Natural killer cell (primary cell): ENCODE data around the gene RNF212B. TPM values are rescaled to one million over a fixed set of nuclear protein-coding genes. Genes with fewer than 3 reads are reported as not detected.

Experiments used
- ATAC-seq, 3 donors: fragments of 150-1000 bp in 2 of 3; fragments of 200-7000 bp in 1 of 3; cut with Tn5 transposase; 1 replicate in 1 of 3; 2 replicates in 2 of 3; pipeline ENCODE4 v1.10.0; 2021; ENCODE audit warnings: mild to moderate bottlenecking in 2 of 3, moderate library complexity in 2 of 3
- DNase-seq, 2 donors: peaks; one replicate each; pipeline versions ENCODE4 v3.0.0 to v3.0.0-alpha.2; 2013 to 2021; ENCODE audit warnings: mixed read lengths in 1 of 2
- H3K27ac ChIP-seq: one replicate; pipeline ENCODE4 v1.5.1; 2013; ENCODE audit warnings: mild to moderate bottlenecking, low read length
- H3K27me3 ChIP-seq: one replicate; pipeline ENCODE4 v1.6.1; 2013; ENCODE audit warnings: low read length; ENCODE audit not compliant: control insufficient read depth, insufficient read depth
- H3K36me3 ChIP-seq: one replicate; pipeline ENCODE4 v1.6.1; 2013; ENCODE audit warnings: low read length; ENCODE audit not compliant: control insufficient read depth, insufficient read depth
- H3K4me1 ChIP-seq: one replicate; pipeline ENCODE4 v1.6.1; 2013; ENCODE audit warnings: low read length; ENCODE audit not compliant: control insufficient read depth, insufficient read depth
- H3K4me3 ChIP-seq: one replicate; pipeline ENCODE4 v1.5.1; 2013; ENCODE audit warnings: low read length
- H3K9me3 ChIP-seq: one replicate; pipeline ENCODE4 v1.6.1; 2013; ENCODE audit warnings: low read length; ENCODE audit not compliant: control insufficient read depth, insufficient read depth
- H3K27ac Mint-ChIP-seq, 2 donors: one replicate each; pipeline ENCODE4 v1.8.0; 2022; ENCODE audit warnings: mild to moderate bottlenecking in 2 of 2, mixed read lengths in 2 of 2, moderate library complexity in 1 of 2
- H3K27me3 Mint-ChIP-seq, 2 donors: one replicate each; pipeline ENCODE4 v1.8.0; 2022; ENCODE audit warnings: low read depth in 2 of 2, mixed read lengths in 2 of 2
- H3K36me3 Mint-ChIP-seq: one replicate; pipeline ENCODE4 v1.8.0; 2022; ENCODE audit warnings: mixed read lengths
- H3K4me1 Mint-ChIP-seq, 2 donors: one replicate each; pipeline ENCODE4 v1.8.0; 2022; ENCODE audit warnings: mixed read lengths in 2 of 2
- H3K4me3 Mint-ChIP-seq: one replicate; pipeline ENCODE4 v1.8.0; 2022; ENCODE audit warnings: mild to moderate bottlenecking, moderate library complexity, mixed read lengths
- H3K9me3 Mint-ChIP-seq, 2 donors: one replicate each; pipeline ENCODE4 v1.8.0; 2022; ENCODE audit warnings: mixed read lengths in 2 of 2
- CTCF ChIP-seq: fragments of 200-600 bp; IDR thresholded peaks from one replicate; pipeline ENCODE4 v1.8.0; 2022; ENCODE audit warnings: antibody characterized with exemption
- WGBS: methylation state at CpG from one replicate; pipeline ENCODE4 v1.1.7; 2013; ENCODE audit warnings: missing lambda C conversion rate; ENCODE audit not compliant: insufficient coverage; 5-methylcytosine and 5-hydroxymethylcytosine counted together
- intact Hi-C: fragments of 100-400 bp; cut with micrococcal nuclease; formaldehyde crosslinking; loops from one replicate; pipeline ENCODE4 v1.14.2; 2022
- total RNA-seq, 4 donors: library from RNA; stranded (reverse); fragments of 120-200 nt in 1 of 4; gene quantifications; one replicate each; pipeline versions ENCODE4 v1.2.3 to v1.2.4, GENCODE V29; 2013 to 2022

Gene RNF212B
- total RNA-seq, 3 donors from 2014 or later (not counting 1 experiment from before 2014, with no cell fraction given) = not detected

DNA sequence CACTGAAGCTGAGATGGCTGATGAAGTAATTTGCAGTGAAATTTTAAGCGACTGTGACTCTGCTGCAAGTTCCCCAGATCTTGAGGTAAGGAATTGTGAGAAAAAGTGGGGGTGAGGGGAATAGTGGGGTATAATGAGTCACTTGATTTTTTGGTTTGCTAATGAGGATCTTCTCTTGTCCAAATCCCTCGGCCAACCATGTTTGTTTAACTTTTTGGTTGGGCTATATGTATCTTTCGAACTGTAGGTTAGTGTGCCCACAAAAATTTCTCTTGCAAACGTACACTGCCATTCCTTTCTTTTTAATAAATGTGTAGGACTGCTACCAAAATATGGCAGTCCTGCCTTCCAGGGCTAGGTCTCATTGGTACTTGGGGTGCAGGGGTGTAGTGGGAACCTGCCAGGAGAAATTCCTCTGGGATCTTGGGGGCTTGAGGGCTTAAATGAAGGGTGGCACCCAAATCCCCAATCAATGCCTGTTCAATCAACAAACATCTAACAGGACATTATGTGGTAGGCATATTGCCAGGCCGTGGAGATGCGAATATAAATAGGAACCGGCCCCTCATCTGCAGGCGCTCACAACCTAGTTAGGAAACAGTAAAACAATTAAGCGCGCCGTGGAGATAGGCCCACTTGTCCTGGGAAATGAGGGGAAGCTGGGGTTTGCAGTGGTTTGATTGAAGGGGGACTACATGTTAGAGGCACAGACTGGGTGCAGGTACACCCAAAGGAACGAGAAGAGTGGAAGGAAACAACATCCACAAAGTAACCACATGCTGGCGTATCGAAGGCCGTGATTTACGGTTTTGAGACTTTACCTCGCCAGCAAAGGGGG, 82.2 kb downstream of the RNF212B start:
- intact Hi-C loops = loop anchor here (5.0 to 10.0 kb wide), 2 partner anchors 55 to 403 kb away; partner anchors contain the start of gene RBM23
- H3K27me3 Mint-ChIP-seq = no peaks in the 10 kb centered on the region

GRCh38 chr14:23320584-23321571, 83.1 kb downstream of the RNF212B start, which contains the start of gene PABPN1:
PABPN1 (plus strand) TSS chr14:23321457; CDS start chr14:23321470, 13 bp downstream.
- no peak for TF ChIP-seq CTCF
- no peaks in the 10 kb centered on the region for H3K9me3 ChIP-seq
- peak within 1 kb of the TSS; percentile 95 to 96 for H3K27ac Mint-ChIP-seq
- intact Hi-C loops = loop anchor here (1.0 to 10.0 kb wide), 6 partner anchors 20 to 404 kb away; partner anchors contain the start of genes ACIN1, C14orf119, HOMEZ and NGDN
- H3K27me3 Mint-ChIP-seq = no peaks in the 10 kb centered on the region
- no peaks in the 10 kb centered on the region for H3K9me3 Mint-ChIP-seq
- H3K36me3 Mint-ChIP-seq = no peaks in the 10 kb centered on the region
- peak; percentile 95 to 99 for DNase-seq
- H3K4me1 Mint-ChIP-seq = peaks cover 31 to 35% of the 10 kb centered on the region in 2 donors
- H3K4me3 Mint-ChIP-seq = peak within 1 kb of the TSS; percentile 92
- H3K27ac ChIP-seq = peak within 1 kb of the TSS; percentile 91
- ATAC-seq = peak; percentile 83 to 94 (median 85)
- H3K27me3 ChIP-seq = no peaks in the 10 kb centered on the region
- H3K36me3 ChIP-seq = peaks cover 25% of the 10 kb centered on the region
- WGBS = 2% methylated on average over 63 of the region's 63 CpGs
- peak within 1 kb of the TSS; percentile 66 for H3K4me3 ChIP-seq
- H3K4me1 ChIP-seq = peaks cover 23% of the 10 kb centered on the region

More for the DNA sequence above, 82.2 kb downstream of the RNF212B start:
- Histone ChIP-seq H3K4me1 (peaks cover 23% of the 10 kb centered on the region), H3K36me3 (peaks cover 21% of the 10 kb centered on the region), H3K9me3 (no peaks in the 10 kb centered on the region), H3K27ac (peak overlapping the region; percentile 87), H3K4me3 (peak overlapping the region; percentile 35), H3K27me3 (no peaks in the 10 kb centered on the region)
- Mint-ChIP-seq H3K27ac (peak overlapping the region; percentile 95 to 96), H3K4me1 (peaks cover 31 to 35% of the 10 kb centered on the region in 2 donors), H3K36me3 (no peaks in the 10 kb centered on the region), H3K9me3 (no peaks in the 10 kb centered on the region), H3K4me3 (peak overlapping the region; percentile 90)
- DNase-seq (no peak), ATAC-seq (no peak)
- WGBS = 66% methylated on average over 17 of the region's 17 CpGs
- TF ChIP-seq CTCF = no peak

DNA sequence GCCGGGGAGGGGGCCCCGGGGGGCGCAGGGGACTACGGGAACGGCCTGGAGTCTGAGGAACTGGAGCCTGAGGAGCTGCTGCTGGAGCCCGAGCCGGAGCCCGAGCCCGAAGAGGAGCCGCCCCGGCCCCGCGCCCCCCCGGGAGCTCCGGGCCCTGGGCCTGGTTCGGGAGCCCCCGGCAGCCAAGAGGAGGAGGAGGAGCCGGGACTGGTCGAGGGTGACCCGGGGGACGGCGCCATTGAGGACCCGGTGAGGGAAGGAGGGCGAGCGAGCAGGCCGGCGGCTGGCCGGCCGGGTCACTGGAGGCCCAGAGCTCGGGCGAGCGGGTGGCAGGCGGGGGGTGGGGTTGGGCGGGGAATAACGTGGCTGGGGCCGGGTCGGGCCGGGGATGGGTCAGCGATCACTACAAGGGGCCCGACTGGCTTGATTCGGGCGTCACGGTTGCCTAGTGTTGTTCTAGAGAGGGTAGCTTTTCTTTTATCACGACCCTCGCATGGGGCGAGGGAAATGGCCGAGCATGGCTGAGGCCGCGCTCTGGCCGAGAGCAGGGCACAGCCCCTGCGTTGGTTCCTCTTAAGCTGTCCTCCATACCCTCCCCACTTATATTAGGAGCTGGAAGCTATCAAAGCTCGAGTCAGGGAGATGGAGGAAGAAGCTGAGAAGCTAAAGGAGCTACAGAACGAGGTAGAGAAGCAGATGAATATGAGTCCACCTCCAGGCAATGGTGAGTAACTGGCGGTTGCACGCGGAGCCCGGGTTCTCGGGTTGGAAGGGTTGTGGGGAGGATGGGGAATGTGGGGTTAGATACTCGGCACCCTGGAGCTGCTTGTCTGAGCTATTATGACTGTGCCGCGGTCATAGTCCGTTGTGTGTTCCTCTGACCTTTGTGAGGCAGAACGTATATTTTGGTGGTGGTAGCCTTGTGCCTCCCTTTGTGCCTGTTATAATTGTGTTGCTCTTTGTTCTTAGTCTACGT, 84.1 kb downstream of the RNF212B start:
- DNase-seq = peak; percentile 40 to 63
- under 1% methylated on average over 55 of the region's 64 CpGs for WGBS
- H3K36me3 Mint-ChIP-seq = no peaks in the 10 kb centered on the region
- peak overlapping the region; percentile 92 for H3K4me3 Mint-ChIP-seq
- H3K4me1 Mint-ChIP-seq = peaks cover 31 to 35% of the 10 kb centered on the region in 2 donors
- Histone ChIP-seq H3K27me3 (no peaks in the 10 kb centered on the region), H3K36me3 (peaks cover 28% of the 10 kb centered on the region), H3K4me1 (peaks cover 23% of the 10 kb centered on the region), H3K27ac (peak overlapping the region; percentile 91), H3K4me3 (peak overlapping the region; percentile 66), H3K9me3 (no peaks in the 10 kb centered on the region)
- peak overlapping the region; percentile 95 to 96 for H3K27ac Mint-ChIP-seq
- no peak for TF ChIP-seq CTCF
- H3K27me3 Mint-ChIP-seq = no peaks in the 10 kb centered on the region
- intact Hi-C loops = loop anchor here (1.0 to 10.0 kb wide), 6 partner anchors 21 to 405 kb away; partner anchors contain the start of genes ACIN1, C14orf119, HOMEZ and NGDN
- peak in 1 of 3 donors; percentile 1 for ATAC-seq
- no peaks in the 10 kb centered on the region for H3K9me3 Mint-ChIP-seq
